ENCODE measurements around the gene PKD1. TPM values are rescaled to one million over a fixed set of nuclear protein-coding genes. Genes with fewer than 3 reads are reported as not detected.
"Not testable (repeated sequence)": the region's sequence is repeated elsewhere in the genome, so short reads cannot be mapped to it uniquely, and the experiment has no call there.

PKD1 gene
- 10 to 100 TPM; 63.3 to 68.9 TPM for total RNA-seq

DNA sequence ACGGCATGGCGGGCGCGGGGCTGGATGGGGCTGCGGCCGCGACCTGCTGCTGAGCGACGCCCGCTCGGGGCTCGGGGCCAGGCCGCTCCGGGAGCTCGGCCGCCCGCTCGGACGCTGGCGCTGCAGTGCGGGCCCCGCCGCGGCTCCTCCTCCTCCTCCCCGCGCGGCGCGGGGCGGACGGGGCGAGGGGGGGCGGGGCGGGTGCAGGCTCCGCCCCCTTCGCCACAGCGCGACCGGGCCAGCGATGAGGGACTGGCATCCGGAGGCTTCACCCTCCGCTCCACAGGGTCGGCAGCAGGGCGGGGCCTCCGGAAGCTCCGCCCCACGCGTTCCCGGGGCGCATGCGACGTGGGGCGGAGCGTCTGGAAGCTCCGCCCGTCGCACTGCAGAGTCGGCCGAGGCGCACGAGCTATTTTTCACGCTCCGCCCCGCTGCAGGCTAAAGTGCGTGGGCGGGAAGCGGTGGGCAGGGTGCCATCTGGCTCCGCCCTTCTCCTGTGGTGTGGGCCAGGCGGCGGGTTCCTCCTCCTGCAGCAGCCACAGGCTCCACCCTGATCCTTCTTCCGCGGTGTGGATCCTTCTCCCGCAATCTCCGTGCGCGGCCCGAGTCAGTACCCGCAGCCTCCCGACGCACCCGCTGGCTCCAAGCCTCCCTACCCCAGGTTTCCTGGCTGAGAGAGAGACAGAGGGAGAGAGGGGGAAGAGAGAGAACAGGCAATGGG lies at the start of gene PKD1:
TSS of gene PKD1 (minus strand) at position 129 of the 721 bp plus-strand sequence. CDS start 209 bp downstream, outside the sequence.
- DNase-seq: peak; percentile 97
- CTCF ChIA-PET: interaction anchor here (1.5 kb wide), 1 partner anchor 88 kb away, joined by 3 read pairs; the partner anchor contains the start of gene TSC2

DNA sequence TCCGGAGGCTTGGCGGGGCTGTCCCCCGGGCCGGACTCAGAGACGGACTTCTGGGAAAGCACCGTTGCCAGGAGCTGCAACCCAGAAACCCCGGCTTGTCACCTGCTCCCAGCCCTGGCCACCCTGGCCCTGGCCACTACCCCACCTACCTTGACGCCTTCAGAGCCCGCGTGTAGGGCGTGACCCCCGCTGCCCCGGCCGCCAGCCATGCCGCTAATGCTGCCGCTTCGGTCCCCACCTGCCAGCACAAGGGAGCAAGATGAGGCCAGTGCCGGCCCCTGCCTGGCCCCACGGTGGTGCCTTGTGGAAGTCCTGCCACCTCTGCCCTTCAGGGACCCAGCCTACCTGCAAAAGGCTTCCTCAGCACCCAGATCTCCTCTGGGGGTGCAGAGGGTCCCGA lies 49.3 kb upstream of the PKD1 start:
- H3K27me3 Mint-ChIP-seq (ENCODE audit: low read depth): no peaks in the 10 kb centered on the region
- H3K4me1 Mint-ChIP-seq (ENCODE audit: low read depth): no peaks in the 10 kb centered on the region
- intact Hi-C loops (cut with micrococcal nuclease): no loop called here
- H3K36me3 Mint-ChIP-seq (ENCODE audit: low read depth): no peaks in the 10 kb centered on the region
- H3K4me3 Mint-ChIP-seq: no peak overlapping the region
- no peaks in the 10 kb centered on the region for H3K9me3 Mint-ChIP-seq
- CTCF ChIA-PET: interaction anchor here (1.3 kb wide), 1 partner anchor 10 kb away, joined by 6 read pairs; no protein-coding TSS in a partner anchor
- H3K27ac Mint-ChIP-seq: no peak overlapping the region
- no peak for DNase-seq

More for the DNA sequence above, at the start of gene PKD1:
- intact Hi-C loops (cut with micrococcal nuclease); H3K36me3 Mint-ChIP-seq (ENCODE audit: low read depth); H3K27me3 Mint-ChIP-seq (ENCODE audit: low read depth); H3K9me3 Mint-ChIP-seq: not testable (repeated sequence)
- peak within 1 kb of the TSS; percentile 87 for H3K4me3 Mint-ChIP-seq
- H3K27ac Mint-ChIP-seq: peak within 1 kb of the TSS; percentile 80
- peaks cover 12% of the 10 kb centered on the region for H3K4me1 Mint-ChIP-seq (ENCODE audit: low read depth)

DNA sequence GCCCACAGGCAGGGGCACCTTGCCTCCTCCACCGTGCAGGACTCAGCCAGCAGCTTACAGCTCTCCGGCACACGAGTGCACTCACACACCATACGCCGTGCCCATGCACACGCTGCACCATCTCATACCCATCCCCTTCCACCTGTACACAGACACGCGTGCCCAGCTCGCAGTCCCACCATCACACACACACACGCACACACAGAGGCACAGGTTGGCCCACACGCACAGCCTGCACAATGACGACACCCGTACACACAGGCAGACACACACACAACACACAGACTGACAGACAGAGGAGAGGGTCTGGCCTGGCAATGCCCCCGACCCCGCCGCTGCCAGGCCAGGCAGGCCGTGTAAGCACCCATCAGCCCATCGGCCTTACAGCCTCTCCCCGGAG lies 48.6 kb upstream of the PKD1 start:
- CTCF ChIA-PET: no interaction called here
- DNase-seq: no peak
- intact Hi-C loops (cut with micrococcal nuclease): no loop called here
- no peaks in the 10 kb centered on the region for H3K27me3 Mint-ChIP-seq (ENCODE audit: low read depth)
- H3K4me1 Mint-ChIP-seq (ENCODE audit: low read depth): no peaks in the 10 kb centered on the region
- H3K4me3 Mint-ChIP-seq: no peak overlapping the region
- H3K27ac Mint-ChIP-seq: no peak overlapping the region
- no peaks in the 10 kb centered on the region for H3K36me3 Mint-ChIP-seq (ENCODE audit: low read depth)
- H3K9me3 Mint-ChIP-seq: no peaks in the 10 kb centered on the region

DNA sequence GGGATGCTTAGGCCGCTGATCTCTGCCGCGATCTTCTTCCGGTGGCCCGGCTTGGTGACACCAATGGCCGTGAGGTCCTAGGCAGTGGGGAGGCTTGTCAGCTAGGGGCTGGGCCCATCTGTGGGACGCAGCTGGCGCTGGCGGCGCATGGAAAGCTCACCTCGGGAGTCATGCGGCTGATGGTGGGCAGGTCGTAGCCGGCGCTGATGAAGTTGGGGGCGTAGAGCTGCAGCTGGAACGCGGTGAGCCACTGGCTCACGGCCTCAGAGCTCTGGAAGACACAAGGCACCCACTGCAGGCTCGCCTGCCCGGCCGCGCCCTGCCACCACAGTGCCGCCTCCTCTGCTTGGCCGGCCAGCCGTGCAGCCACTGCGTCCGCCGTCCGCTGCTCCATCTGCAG lies 48.0 kb upstream of the PKD1 start:
- Mint-ChIP-seq H3K4me3 (no peak overlapping the region), H3K9me3 (no peaks in the 10 kb centered on the region), H3K27me3 (ENCODE audit: low read depth) (no peaks in the 10 kb centered on the region), H3K36me3 (ENCODE audit: low read depth) (no peaks in the 10 kb centered on the region), H3K27ac (no peak overlapping the region), H3K4me1 (ENCODE audit: low read depth) (no peaks in the 10 kb centered on the region)
- no peak for DNase-seq
- CTCF ChIA-PET: no interaction called here
- intact Hi-C loops (cut with micrococcal nuclease): no loop called here

GRCh38 chr16:2181952-2182351 lies 46.3 kb upstream of the PKD1 start:
- no peak overlapping the region for H3K4me3 Mint-ChIP-seq
- peaks cover 2% of the 10 kb centered on the region for H3K36me3 Mint-ChIP-seq (ENCODE audit: low read depth)
- no peaks in the 10 kb centered on the region for H3K4me1 Mint-ChIP-seq (ENCODE audit: low read depth)
- intact Hi-C loops (cut with micrococcal nuclease): no loop called here
- DNase-seq: no peak
- no peaks in the 10 kb centered on the region for H3K9me3 Mint-ChIP-seq
- CTCF ChIA-PET: no interaction called here
- no peak overlapping the region for H3K27ac Mint-ChIP-seq
- no peaks in the 10 kb centered on the region for H3K27me3 Mint-ChIP-seq (ENCODE audit: low read depth)

- H3K4me1 Mint-ChIP-seq (ENCODE audit: low read depth): no peaks in the 10 kb centered on the region
- H3K27me3 Mint-ChIP-seq (ENCODE audit: low read depth): no peaks in the 10 kb centered on the region
- H3K9me3 Mint-ChIP-seq: no peaks in the 10 kb centered on the region
- H3K4me3 Mint-ChIP-seq: no peak overlapping the region
- H3K27ac Mint-ChIP-seq: no peak overlapping the region
- peaks cover 2% of the 10 kb centered on the region for H3K36me3 Mint-ChIP-seq (ENCODE audit: low read depth)
- CTCF ChIA-PET: interaction anchor here (0.6 kb wide), 1 partner anchor 135 kb away, joined by 9 read pairs; no protein-coding TSS in a partner anchor
- intact Hi-C loops (cut with micrococcal nuclease): no loop called here
- DNase-seq: no peak
Observed at GRCh38 chr16:2180962-2181923, 45.5 kb upstream of the PKD1 start.

DNA sequence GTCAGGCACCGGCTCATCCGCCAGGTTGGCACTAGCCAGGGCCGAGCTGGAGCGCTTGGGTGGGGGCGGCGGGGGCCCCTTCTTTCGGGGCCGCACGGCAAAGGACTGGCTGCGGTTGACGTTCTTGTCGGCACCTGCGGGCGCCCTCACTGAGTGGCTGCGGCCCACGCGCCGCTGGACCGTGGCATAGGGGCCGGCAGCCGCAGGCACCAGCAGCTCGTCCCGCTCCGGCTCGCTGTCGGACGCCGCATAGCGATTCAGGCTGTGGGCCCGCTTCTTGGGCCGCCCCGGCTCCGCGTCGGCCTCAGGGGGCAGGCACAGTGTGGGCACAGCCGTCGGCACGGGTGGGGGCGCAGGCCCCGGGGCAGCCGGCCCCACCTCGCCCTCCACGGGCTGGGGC lies 44.8 kb upstream of the PKD1 start:
- H3K4me3 Mint-ChIP-seq: no peak overlapping the region

GRCh38 chr16:2179576-2179975 lies 43.9 kb upstream of the PKD1 start:
- CTCF ChIA-PET: no interaction called here

More for the DNA sequence above, 44.8 kb upstream of the PKD1 start:
- Mint-ChIP-seq H3K36me3 (ENCODE audit: low read depth) (peaks cover 5% of the 10 kb centered on the region), H3K9me3 (no peaks in the 10 kb centered on the region), H3K27ac (no peak overlapping the region), H3K4me1 (ENCODE audit: low read depth) (no peaks in the 10 kb centered on the region), H3K27me3 (ENCODE audit: low read depth) (no peaks in the 10 kb centered on the region)
- intact Hi-C loops (cut with micrococcal nuclease): no loop called here
- DNase-seq: no peak
- CTCF ChIA-PET: interaction anchor here (0.6 kb wide), 1 partner anchor 136 kb away, joined by 9 read pairs; no protein-coding TSS in a partner anchor

GRCh38 chr16:2179107-2179501 lies 43.4 kb upstream of the PKD1 start:
- intact Hi-C loops (cut with micrococcal nuclease): no loop called here
- Mint-ChIP-seq H3K36me3 (ENCODE audit: low read depth) (peaks cover 8% of the 10 kb centered on the region), H3K27ac (no peak overlapping the region)

More at GRCh38 chr16:2179576-2179975, 43.9 kb upstream of the PKD1 start:
- Mint-ChIP-seq H3K36me3 (ENCODE audit: low read depth) (peaks cover 5% of the 10 kb centered on the region), H3K4me1 (ENCODE audit: low read depth) (no peaks in the 10 kb centered on the region), H3K27ac (no peak overlapping the region), H3K27me3 (ENCODE audit: low read depth) (no peaks in the 10 kb centered on the region), H3K9me3 (no peaks in the 10 kb centered on the region), H3K4me3 (no peak overlapping the region)
- intact Hi-C loops (cut with micrococcal nuclease): no loop called here
- DNase-seq: no peak

GRCh38 chr16:2178321-2179106 lies 42.8 kb upstream of the PKD1 start:
- Mint-ChIP-seq H3K27ac (no peak overlapping the region), H3K4me3 (no peak overlapping the region), H3K27me3 (ENCODE audit: low read depth) (no peaks in the 10 kb centered on the region), H3K36me3 (ENCODE audit: low read depth) (peaks cover 11% of the 10 kb centered on the region), H3K9me3 (no peaks in the 10 kb centered on the region), H3K4me1 (ENCODE audit: low read depth) (no peaks in the 10 kb centered on the region)
- CTCF ChIA-PET: no interaction called here
- intact Hi-C loops (cut with micrococcal nuclease): no loop called here
- peak; percentile 12 for DNase-seq

More at GRCh38 chr16:2179107-2179501, 43.4 kb upstream of the PKD1 start:
- no peak for DNase-seq
- Mint-ChIP-seq H3K4me1 (ENCODE audit: low read depth) (no peaks in the 10 kb centered on the region), H3K4me3 (no peak overlapping the region), H3K9me3 (no peaks in the 10 kb centered on the region), H3K27me3 (ENCODE audit: low read depth) (no peaks in the 10 kb centered on the region)
- CTCF ChIA-PET: no interaction called here

DNA sequence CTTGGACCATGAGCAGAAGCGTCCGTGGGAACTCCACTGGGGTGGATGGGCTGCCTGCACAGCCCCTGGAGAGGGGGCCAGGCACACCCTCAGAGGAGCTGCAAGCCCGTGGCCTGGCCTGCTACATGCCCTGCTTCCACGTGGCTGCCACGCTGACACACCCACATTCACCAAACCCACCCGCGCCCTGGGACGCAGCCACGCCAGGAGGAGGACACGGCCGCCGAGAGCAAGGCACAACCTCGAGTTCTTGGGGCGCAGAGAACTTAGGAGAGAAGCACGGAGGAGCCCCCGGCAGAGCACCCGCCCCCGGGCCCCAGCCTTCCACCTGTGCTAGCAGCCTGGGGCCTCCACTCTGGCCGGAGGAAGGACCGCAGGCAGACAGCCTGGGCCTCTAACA lies 41.9 kb upstream of the PKD1 start:
- Mint-ChIP-seq H3K36me3 (ENCODE audit: low read depth) (peaks cover 15% of the 10 kb centered on the region), H3K4me3 (no peak overlapping the region), H3K27ac (no peak overlapping the region), H3K4me1 (ENCODE audit: low read depth) (no peaks in the 10 kb centered on the region), H3K27me3 (ENCODE audit: low read depth) (no peaks in the 10 kb centered on the region), H3K9me3 (no peaks in the 10 kb centered on the region)
- CTCF ChIA-PET: no interaction called here
- DNase-seq: no peak
- intact Hi-C loops (cut with micrococcal nuclease): no loop called here

DNA sequence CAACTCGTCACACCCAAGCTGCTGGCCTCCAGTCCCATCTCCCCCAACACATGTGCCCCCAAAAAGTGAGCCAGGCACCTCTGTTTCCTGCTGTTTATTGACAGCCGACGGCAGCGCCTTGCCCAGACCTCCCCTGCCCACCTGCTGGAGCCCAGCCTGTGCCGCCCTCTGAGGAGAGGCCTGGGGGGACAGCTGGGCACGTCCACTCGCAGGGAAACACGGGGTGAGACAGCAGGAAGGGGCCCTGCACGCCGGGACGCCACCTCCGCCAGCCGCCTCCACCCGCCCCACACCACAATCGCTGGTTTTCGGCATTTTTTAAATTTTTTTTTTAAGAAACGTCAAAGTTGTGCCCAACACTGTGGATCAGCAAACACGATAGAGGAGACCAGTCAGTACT lies 41.4 kb upstream of the PKD1 start:
- Mint-ChIP-seq H3K4me1 (ENCODE audit: low read depth) (no peaks in the 10 kb centered on the region), H3K27ac (no peak overlapping the region), H3K36me3 (ENCODE audit: low read depth) (peaks cover 15% of the 10 kb centered on the region), H3K9me3 (no peaks in the 10 kb centered on the region), H3K4me3 (no peak overlapping the region), H3K27me3 (ENCODE audit: low read depth) (no peaks in the 10 kb centered on the region)
- CTCF ChIA-PET: no interaction called here
- intact Hi-C loops (cut with micrococcal nuclease): no loop called here
- no peak for DNase-seq
